H1 (cell line): Measurements from ENCODE around the gene ANAPC10. TPM values are rescaled to one million over a fixed set of nuclear protein-coding genes. Genes with fewer than 3 reads are reported as not detected.

Experiments
- CTCF ChIA-PET: fragments of 300-600 bp; sonication (Branson Sonifier 250); formaldehyde crosslinking; loops from one replicate; lab custom pipeline; 2021; ENCODE audit not compliant: partially characterized antibody; lab: Charles Lee
- POLR2A ChIA-PET: fragments of 300-600 bp; sonication (Branson Sonifier 250); formaldehyde crosslinking; loops from one replicate; lab custom pipeline; 2021; ENCODE audit warnings: inconsistent platforms; ENCODE audit not compliant: partially characterized antibody; lab: Charles Lee
- DNase-seq, 2 experiments: peaks; one replicate each; pipeline versions ENCODE4 v3.0.0 to v3.0.0-alpha.2; 2010 to 2022; ENCODE audit warnings: low spot score in 2 of 2, low read depth in 1 of 2, mixed read lengths in 1 of 2
- FAIRE-seq: peaks from 2 replicates; lab custom pipeline; 2011; peaks lifted over from hg19 to GRCh38; lab: Jason Lieb, UNC
- H2AFZ ChIP-seq: 2 replicates; pipeline ENCODE4 v1.8.1; 2012; ENCODE audit warnings: low read length, inconsistent platforms
- H2AK5ac ChIP-seq: 2 replicates; pipeline ENCODE4 v1.6.1; 2013; ENCODE audit warnings: low read depth, low read length
- H2BK120ac ChIP-seq: replicated peaks from 2 replicates; pipeline ENCODE3; 2013; ENCODE audit warnings: low read depth, low read length, inconsistent platforms
- H2BK12ac ChIP-seq: 2 replicates; pipeline ENCODE4 v1.6.1; 2013; ENCODE audit warnings: low read depth, low read length
- H2BK15ac ChIP-seq: 2 replicates; pipeline ENCODE4 v1.6.1; 2013; ENCODE audit warnings: low read length
- H2BK20ac ChIP-seq: 2 replicates; pipeline ENCODE4 v1.6.1; 2013; ENCODE audit warnings: low read length
- H2BK5ac ChIP-seq: 2 replicates; pipeline ENCODE4 v1.6.1; 2013; ENCODE audit warnings: low read depth, low read length
- H3K14ac ChIP-seq: 2 replicates; pipeline ENCODE4 v1.6.1; 2013; ENCODE audit warnings: inconsistent platforms; ENCODE audit not compliant: insufficient read length
- H3K18ac ChIP-seq: 2 replicates; pipeline ENCODE4 v1.6.1; 2013; ENCODE audit warnings: low read length; ENCODE audit errors: extremely low read depth
- H3K23ac ChIP-seq: 2 replicates; pipeline ENCODE4 v1.6.1; 2013; ENCODE audit warnings: inconsistent platforms; ENCODE audit not compliant: insufficient read length
- H3K23me2 ChIP-seq: 2 replicates; pipeline ENCODE4 v1.6.1; 2013; ENCODE audit warnings: low read depth, low read length
- H3K27ac ChIP-seq: 2 replicates; pipeline ENCODE4 v1.6.1; 2011; ENCODE audit warnings: low read depth, low read length, inconsistent platforms
- H3K27me3 ChIP-seq, 4 experiments: replicated peaks in 1 of 4; 1 replicate in 1 of 4; 2 replicates in 3 of 4; pipeline versions ENCODE4 v1.6.1 to v1.8.1; 2011 to 2013; ENCODE audit warnings: low read length in 3 of 4, mild to moderate bottlenecking in 3 of 4, inconsistent platforms in 2 of 4, mixed read lengths in 2 of 4, moderate library complexity in 1 of 4; ENCODE audit not compliant: control insufficient read depth in 3 of 4, insufficient read depth in 3 of 4; ENCODE audit errors: extremely low read depth in 1 of 4
- H3K36me3 ChIP-seq, 4 experiments: 2 replicates each; pipeline versions ENCODE4 v1.6.1 to v1.8.1; 2011 to 2013; ENCODE audit warnings: mild to moderate bottlenecking in 4 of 4, low read length in 3 of 4, moderate library complexity in 2 of 4, control low read depth in 1 of 4, inconsistent platforms in 1 of 4; ENCODE audit not compliant: insufficient read depth in 4 of 4, control insufficient read depth in 2 of 4
- H3K4ac ChIP-seq: replicated peaks from 2 replicates; pipeline ENCODE3; 2013; ENCODE audit warnings: low read length, low read depth, mixed read lengths, inconsistent platforms; ENCODE audit not compliant: insufficient read length
- H3K4me1 ChIP-seq, 4 experiments: replicated peaks in 1 of 4; 1 replicate in 1 of 4; 2 replicates in 3 of 4; pipeline versions ENCODE4 v1.6.1 to v1.8.1; 2011 to 2013; ENCODE audit warnings: low read length in 3 of 4, inconsistent platforms in 2 of 4, mixed read lengths in 1 of 4; ENCODE audit not compliant: insufficient read depth in 4 of 4, control insufficient read depth in 3 of 4
- H3K4me2 ChIP-seq, 2 experiments: 2 replicates each; pipeline versions ENCODE4 v1.6.1 to v1.8.1; 2011 to 2013; ENCODE audit warnings: low read depth in 2 of 2, low read length in 2 of 2, control low read depth in 1 of 2, inconsistent platforms in 1 of 2, mild to moderate bottlenecking in 1 of 2; ENCODE audit not compliant: insufficient read depth in 1 of 2
- H3K4me3 ChIP-seq, 4 experiments: fragments of 200-600, 300-600 bp in 1 of 4; sonication (generic), shearing (Covaris generic), sonication (Bioruptor Twin) in 1 of 4; 2 replicates each; pipeline versions ENCODE4 v1.5.1 to v1.8.1; 2011 to 2016; ENCODE audit warnings: low read length in 4 of 4, low read depth in 3 of 4, control low read depth in 2 of 4, inconsistent platforms in 2 of 4, mild to moderate bottlenecking in 2 of 4, mixed read lengths in 1 of 4, moderate library complexity in 1 of 4; ENCODE audit not compliant: insufficient read depth in 2 of 4; ENCODE audit errors: extremely low read depth in 1 of 4
- H3K56ac ChIP-seq: replicated peaks from 2 replicates; pipeline ENCODE3; 2013; ENCODE audit warnings: low read depth, mild to moderate bottlenecking, mixed read lengths, low read length, inconsistent platforms; ENCODE audit not compliant: insufficient read length
- H3K79me1 ChIP-seq: 2 replicates; pipeline ENCODE4 v1.6.1; 2013; ENCODE audit warnings: low read depth, low read length, control low read depth
- H3K79me2 ChIP-seq, 2 experiments: 2 replicates each; pipeline versions ENCODE4 v1.6.1 to v1.8.1; 2012 to 2013; ENCODE audit warnings: low read length in 2 of 2, mild to moderate bottlenecking in 2 of 2, inconsistent platforms in 1 of 2; ENCODE audit not compliant: insufficient read depth in 2 of 2, control insufficient read depth in 1 of 2
- H3K9ac ChIP-seq, 4 experiments: replicated peaks in 1 of 4; 1 replicate in 1 of 4; 2 replicates in 3 of 4; pipeline versions ENCODE4 v1.6.1 to v1.8.1; 2011 to 2013; ENCODE audit warnings: low read depth in 3 of 4, low read length in 3 of 4, control low read depth in 2 of 4, mild to moderate bottlenecking in 2 of 4, moderate library complexity in 2 of 4, inconsistent platforms in 1 of 4; ENCODE audit errors: extremely low read depth in 1 of 4
- H3K9me3 ChIP-seq, 2 experiments: 2 replicates each; pipeline versions ENCODE4 v1.6.1 to v1.8.1; 2012 to 2013; ENCODE audit warnings: mild to moderate bottlenecking in 2 of 2, moderate library complexity in 2 of 2, control low read depth in 1 of 2, inconsistent platforms in 1 of 2, low read depth in 1 of 2, low read length in 1 of 2, mixed read lengths in 1 of 2; ENCODE audit not compliant: insufficient read depth in 2 of 2
- H4K20me1 ChIP-seq, 2 experiments: replicated peaks in 1 of 2; 2 replicates each; pipeline versions ENCODE3 to v1.8.1; 2011 to 2013; ENCODE audit warnings: inconsistent platforms in 2 of 2, low read length in 2 of 2, mild to moderate bottlenecking in 1 of 2; ENCODE audit not compliant: insufficient read depth in 2 of 2, control insufficient read depth in 1 of 2
- H4K5ac ChIP-seq: 2 replicates; pipeline ENCODE4 v1.6.1; 2013; ENCODE audit warnings: low read length, low read depth, mixed read lengths, inconsistent platforms; ENCODE audit not compliant: insufficient read length
- H4K8ac ChIP-seq: 2 replicates; pipeline ENCODE4 v1.8.0; 2013; ENCODE audit warnings: mild to moderate bottlenecking, moderate library complexity, low read length, inconsistent platforms; ENCODE audit not compliant: insufficient read depth; ENCODE audit errors: extremely low read depth
- H4K91ac ChIP-seq: replicated peaks from 2 replicates; pipeline ENCODE3; 2013; ENCODE audit warnings: low read length, mixed read lengths, inconsistent platforms; ENCODE audit not compliant: insufficient read length
- CTBP2 ChIP-seq: IDR thresholded peaks from 2 replicates; pipeline ENCODE4 v1.7.0; 2011; ENCODE audit warnings: borderline replicate concordance, mild to moderate bottlenecking, moderate library complexity, mixed read lengths, low read length; ENCODE audit not compliant: insufficient read depth, insufficient read length
- RXRA ChIP-seq: IDR thresholded peaks from 2 replicates; pipeline ENCODE4 v1.6.1; 2011; ENCODE audit warnings: low read depth, mild to moderate bottlenecking, low read length, moderate library complexity; ENCODE audit not compliant: insufficient read depth
- WGBS, 2 experiments: shearing (Covaris generic) in 1 of 2; methylation state at CpG; one replicate each; pipeline versions ENCODE4 v1.1.6 to v1.1.7; 2013 to 2015; ENCODE audit warnings: low lambda C conversion rate in 2 of 2, mixed read lengths in 2 of 2, inconsistent platforms in 1 of 2, low coverage in 1 of 2, missing lambda C conversion rate in 1 of 2; ENCODE audit not compliant: insufficient replicate concordance in 2 of 2, insufficient coverage in 1 of 2, insufficient read length in 1 of 2; ENCODE audit errors: extremely low coverage in 1 of 2, missing lambda C conversion rate in 1 of 2; 5-methylcytosine and 5-hydroxymethylcytosine counted together
- polyA plus RNA-seq, 7 experiments: library from polyadenylated mRNA; depleted of rRNA in 3 of 7; stranded (reverse) in 5 of 7; unstranded in 2 of 7; fragments of >200 nt in 5 of 7; fragments of 200-250 nt in 2 of 7; gene quantifications; 1 replicate in 5 of 7; 2 replicates in 1 of 7; 4 replicates in 1 of 7; pipeline versions ENCODE4 v1.2.1 to v1.2.3, GENCODE V29; 2011 to 2013; ENCODE audit warnings: missing spikeins in 2 of 7, mixed read lengths in 2 of 7
- total RNA-seq: library from RNA; stranded (reverse); fragmentation: NEBNext Ultra II Directional; extraction: Animal tissue kit (Norgen Biotek cat#: 25700); gene quantifications from 2 replicates; pipeline ENCODE4 v1.2.1, GENCODE V29; 2021

Gene ANAPC10
- total and polyA plus RNA-seq, 2 of the 8 experiments (the other 6 are each of a cell fraction or from before 2014, with no cell fraction given) = 17.6 to 23.3 TPM

DNA sequence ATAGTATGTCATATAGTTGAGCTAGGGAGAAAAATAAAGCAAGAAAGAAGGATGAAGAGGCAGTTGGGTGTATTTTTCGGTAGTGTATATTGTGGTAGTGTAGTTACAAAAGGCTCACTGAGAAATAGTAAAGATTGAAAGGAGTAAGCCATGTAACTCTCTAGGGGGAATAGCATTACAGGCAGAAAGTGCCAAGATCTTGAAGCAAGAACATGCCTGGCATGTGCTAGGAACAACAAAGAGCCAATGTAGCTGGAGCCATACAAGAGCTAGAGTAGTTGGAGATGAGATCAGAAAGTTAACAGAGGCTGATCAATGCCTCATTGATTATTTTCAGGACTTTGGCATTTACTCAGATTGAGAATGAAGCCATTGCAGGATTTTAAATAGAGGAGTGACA, 3.1 kb upstream of the ANAPC10 start:
- H2BK15ac ChIP-seq = no peak overlapping the region
- H3K4ac ChIP-seq = no peak overlapping the region
- no peak overlapping the region for H3K18ac ChIP-seq
- no peak overlapping the region for H2BK20ac ChIP-seq
- no peaks in the 10 kb centered on the region; the same call in 1 of the 2 replicates for H3K79me1 ChIP-seq
- no peak overlapping the region for H3K4me2 ChIP-seq
- H3K79me2 ChIP-seq = peaks cover 33 to 82% of the 10 kb centered on the region in 2 experiments
- 95% methylated on average over 1 of the region's 1 CpG; no CpG with 5 or more reads in 1 of the 2 experiments for WGBS, 2 experiments
- DNase-seq (no peak), FAIRE-seq (no peak)
- no peak overlapping the region for H4K8ac ChIP-seq
- H2BK5ac ChIP-seq = no peak overlapping the region
- no peak overlapping the region for H2BK12ac ChIP-seq
- H3K23me2 ChIP-seq = no peaks in the 10 kb centered on the region
- H3K56ac ChIP-seq = no peak overlapping the region
- no peak overlapping the region for H2AK5ac ChIP-seq
- H3K36me3 ChIP-seq = peaks cover 0 to 21% (median 7%) of the 10 kb centered on the region in 4 experiments; a peak in 4 of 8 replicates
- no peak overlapping the region for H3K9ac ChIP-seq
- no peak overlapping the region for H3K4me3 ChIP-seq
- no peak overlapping the region for H3K23ac ChIP-seq
- TF ChIP-seq CTBP2 (no peak), RXRA (no peak)
- H3K9me3 ChIP-seq = no peaks in the 10 kb centered on the region
- H3K27ac ChIP-seq = no peak overlapping the region
- no peak overlapping the region for H2BK120ac ChIP-seq
- peaks cover 0 to 6% (median 1%) of the 10 kb centered on the region in 4 experiments; a peak in 2 of 7 replicates for H3K4me1 ChIP-seq
- no peak overlapping the region for H2AFZ ChIP-seq
- H3K27me3 ChIP-seq = no peaks in the 10 kb centered on the region
- ChIA-PET CTCF (interaction anchor here (0.5 to 0.6 kb wide), 2 partner anchors 167 to 221 kb away, joined by 3 to 4 read pairs; no protein-coding TSS in a partner anchor), POLR2A (interaction anchor here (0.6 to 0.7 kb wide), 2 partner anchors 12 to 38 kb away, joined by 3 read pairs; no protein-coding TSS in a partner anchor)
- H3K14ac ChIP-seq = no peak overlapping the region
- H4K5ac ChIP-seq = no peak overlapping the region
- H4K91ac ChIP-seq = no peak overlapping the region
- H4K20me1 ChIP-seq = peaks cover 0 to 3% of the 10 kb centered on the region in 2 experiments
